Smooth muscle cell (in vitro differentiated cells): ENCODE measurements around the gene XPNPEP1. TPM values are rescaled to one million over a fixed set of nuclear protein-coding genes. Genes with fewer than 3 reads are reported as not detected.

ENCODE experiments used
- DNase-seq: peaks from one replicate; lab custom pipeline; 2025; ENCODE audit not compliant: unreplicated experiment; lab: John Stamatoyannopoulos, UW
- H2AFZ ChIP-seq: fragments of 200-600 bp; sonication (generic); 2 replicates; pipeline ENCODE4 v1.6.0; 2016; ENCODE audit warnings: antibody characterized with exemption, low read depth, mild to moderate bottlenecking
- H3F3A ChIP-seq: fragments of 200-600 bp; sonication (generic); 2 replicates; pipeline ENCODE4 v1.6.0; 2017; ENCODE audit warnings: antibody characterized with exemption, low read depth
- H3K27ac ChIP-seq: fragments of 200-600 bp; sonication (generic); 2 replicates; pipeline ENCODE4 v1.5.1; 2016; ENCODE audit warnings: low read depth, mild to moderate bottlenecking
- H3K27me3 ChIP-seq: fragments of 200-600 bp; sonication (generic); 2 replicates; pipeline ENCODE4 v1.6.1; 2016; ENCODE audit warnings: low read depth, mild to moderate bottlenecking
- H3K36me3 ChIP-seq: fragments of 200-600 bp; sonication (generic); 2 replicates; pipeline ENCODE4 v1.5.1; 2016; ENCODE audit warnings: low read depth
- H3K4me1 ChIP-seq: fragments of 200-600 bp; sonication (generic); 2 replicates; pipeline ENCODE4 v1.5.1; 2016; ENCODE audit warnings: low read depth
- H3K4me2 ChIP-seq: fragments of 200-600 bp; sonication (generic); 2 replicates; pipeline ENCODE4 v1.6.0; 2016; ENCODE audit warnings: mild to moderate bottlenecking
- H3K4me3 ChIP-seq: fragments of 200-600 bp; sonication (generic); 2 replicates; pipeline ENCODE4 v1.5.1; 2016; ENCODE audit warnings: mild to moderate bottlenecking
- H3K79me2 ChIP-seq: fragments of 200-600 bp; sonication (generic); 2 replicates; pipeline ENCODE4 v1.6.0; 2016; ENCODE audit warnings: low read depth, mild to moderate bottlenecking
- H3K9ac ChIP-seq: fragments of 200-600 bp; sonication (generic); 2 replicates; pipeline ENCODE4 v1.6.0; 2016; ENCODE audit warnings: low read depth
- H3K9me3 ChIP-seq: fragments of 200-600 bp; sonication (generic); replicated peaks from 2 replicates; pipeline ENCODE4 v1.5.1; 2016; ENCODE audit warnings: low read depth
- H4K20me1 ChIP-seq: fragments of 200-600 bp; sonication (generic); 2 replicates; pipeline ENCODE4 v1.6.0; 2016; ENCODE audit warnings: low read depth
- CTCF ChIP-seq: fragments of 200-600 bp; sonication (generic); IDR thresholded peaks from 2 replicates; pipeline ENCODE4 v1.5.1; 2017; ENCODE audit warnings: borderline replicate concordance, mild to moderate bottlenecking, antibody characterized with exemption; ENCODE audit not compliant: insufficient read depth, poor library complexity, severe bottlenecking
- WGBS: methylation state at CpG from one replicate; pipeline ENCODE4 v1.1.7; 2016; ENCODE audit warnings: low lambda C conversion rate; 5-methylcytosine and 5-hydroxymethylcytosine counted together
- polyA plus RNA-seq: library from polyadenylated mRNA; unstranded; fragments of >200 nt; fragmentation: Nextera tagmentation; extraction: Ambion mirVana; gene quantifications from 2 replicates; pipeline ENCODE4 v1.2.1, GENCODE V29; 2016
- small RNA-seq: library from RNA; depleted of rRNA; stranded (forward); fragments of <200 nt; gene quantifications from one replicate; pipeline ENCODE3, GENCODE V24; 2014
- total RNA-seq: library from RNA; depleted of rRNA; stranded (reverse); fragments of >200 nt; gene quantifications from 2 replicates; pipeline ENCODE4 v1.2.3, GENCODE V29; 2014

The XPNPEP1 gene
- total and polyA plus RNA-seq, 2 experiments from 2014 or later = 63.0 to 147 TPM

GRCh38 chr10:109819807-109820206, 103.5 kb downstream of the XPNPEP1 start:
- no peaks in the 10 kb centered on the region for H3K27me3 ChIP-seq
- no peak overlapping the region for H3K9ac ChIP-seq
- no peak overlapping the region for H3K4me3 ChIP-seq
- WGBS = 86% methylated on average over 3 of the region's 3 CpGs
- DNase-seq = no peak
- H3K4me1 ChIP-seq = no peaks in the 10 kb centered on the region
- no peaks in the 10 kb centered on the region for H3K36me3 ChIP-seq
- no peak overlapping the region for H3K27ac ChIP-seq
- H2AFZ ChIP-seq = no peak overlapping the region
- no peak overlapping the region for H3K4me2 ChIP-seq
- no peaks in the 10 kb centered on the region for H4K20me1 ChIP-seq
- TF ChIP-seq CTCF = no peak
- H3K79me2 ChIP-seq = no peaks in the 10 kb centered on the region
- no peaks in the 10 kb centered on the region for H3F3A ChIP-seq
- H3K9me3 ChIP-seq = no peaks in the 10 kb centered on the region

Small RNA genes within 50 kb of the gene (small RNA-seq; reads per million reads assigned to genes)
- gene RNU4-5P = not detected

Other genes starting within 250 kb of the XPNPEP1 start
- gene ADD3, start 84.5 kb upstream of the XPNPEP1 start, total RNA-seq = 154 and 155 TPM in 2 replicates
- 66.3 and 75.0 TPM in 2 replicates for gene ADD3, start 84.5 kb upstream of the XPNPEP1 start, polyA plus RNA-seq